Kidney (tissue), 14 donors: ENCODE measurements around the gene JDP2. TPM values are rescaled to one million over a fixed set of nuclear protein-coding genes. Genes with fewer than 3 reads are reported as not detected.
A peak's percentile ranks its signal among the peaks of the same experiment; 100 is the strongest.
"Not testable (repeated sequence)": the region's sequence is repeated elsewhere in the genome, so short reads cannot be mapped to it uniquely, and the experiment has no call there.

Experiments
- DNase-seq, 5 donors: peaks; one replicate each; pipeline ENCODE4 v3.0.0-alpha.2; 2013 to 2020
- FAIRE-seq: peaks from 2 replicates; lab custom pipeline; 2012; peaks lifted over from hg19 to GRCh38; lab: Jason Lieb, UNC
- H3K27ac ChIP-seq, 2 donors: one replicate each; pipeline ENCODE4 v1.7.0; 2013; ENCODE audit warnings: low read depth in 2 of 2, low read length in 2 of 2, inconsistent platforms in 1 of 2
- H3K27me3 ChIP-seq: one replicate; pipeline ENCODE4 v1.7.1; 2013; ENCODE audit warnings: low read length, inconsistent platforms; ENCODE audit not compliant: control insufficient read depth, insufficient read depth
- H3K36me3 ChIP-seq, 3 donors: one replicate each; pipeline versions ENCODE4 v1.7.0 to v1.7.1; 2013; ENCODE audit warnings: low read length in 3 of 3, control low read depth in 1 of 3, inconsistent platforms in 1 of 3; ENCODE audit not compliant: insufficient read depth in 3 of 3, control insufficient read depth in 2 of 3
- H3K4me1 ChIP-seq, 3 donors: one replicate each; pipeline versions ENCODE4 v1.7.0 to v1.7.1; 2013; ENCODE audit warnings: low read length in 3 of 3, inconsistent platforms in 1 of 3, low read depth in 1 of 3; ENCODE audit not compliant: control insufficient read depth in 2 of 3, insufficient read depth in 2 of 3
- H3K4me3 ChIP-seq, 3 donors: one replicate each; pipeline versions ENCODE4 v1.7.0 to v1.8.1; 2013; ENCODE audit warnings: low read length in 3 of 3, control low read depth in 1 of 3, inconsistent platforms in 1 of 3
- H3K9ac ChIP-seq, 3 donors: one replicate each; pipeline versions ENCODE4 v1.7.0 to v1.7.1; 2013; ENCODE audit warnings: low read length in 3 of 3, control low read depth in 1 of 3, inconsistent platforms in 1 of 3
- H3K9me3 ChIP-seq, 3 donors: one replicate each; pipeline versions ENCODE4 v1.7.0 to v1.7.1; 2013; ENCODE audit warnings: low read length in 3 of 3, control low read depth in 1 of 3, inconsistent platforms in 1 of 3; ENCODE audit not compliant: control insufficient read depth in 2 of 3, insufficient read depth in 1 of 3
- CTCF ChIP-seq: IDR thresholded peaks from 3 replicates; pipeline ENCODE4 v1.5.1; 2012; ENCODE audit warnings: mild to moderate bottlenecking, moderate library complexity, borderline replicate concordance; ENCODE audit not compliant: insufficient read depth; ENCODE audit errors: extremely low read depth
- intact Hi-C: fragments of 100-400 bp; cut with DNase I; formaldehyde crosslinking; loops from one replicate; pipeline ENCODE4 v1.11.1; 2022
- polyA plus RNA-seq: library from polyadenylated mRNA; stranded (reverse); fragments of 350-450 nt; fragmentation: Illumina TruSeq; extraction: RNeasy Lipid Tissue Mini Kit (QIAGEN cat#74804); gene quantifications from one replicate; pipeline ENCODE4 v1.2.3, GENCODE V29; 2014; ENCODE audit warnings: low read depth, low replicate concordance; ENCODE audit not compliant: insufficient read depth
- total RNA-seq: library from RNA; stranded (reverse); fragmentation: NEBNext Ultra II Directional; extraction: Animal tissue kit (Norgen Biotek cat#: 25700); gene quantifications from one replicate; pipeline ENCODE4 v1.2.1, GENCODE V29; 2021
- donor health status: control.
- donor health status: control.
- donor health status: control.
- donor health status: control.
- donor health status: control.
- donor health status: DM: yes; HTN: yes; CAD: no.
- donor health status: Normal renal cell carcinoma (clear cell type).

Gene JDP2
- total and polyA plus RNA-seq, 2 donors from 2014 or later = 20.1 to 33.4 TPM

- DNase-seq = no peak
- Histone ChIP-seq H3K27ac (no peak overlapping the region), H3K9me3 (no peaks in the 10 kb centered on the region), H3K4me1 (peaks cover 0 to 6% (median 6%) of the 10 kb centered on the region in 3 donors), H3K36me3 (peaks cover 3 to 32% (median 16%) of the 10 kb centered on the region in 3 donors), H3K4me3 (no peak overlapping the region), H3K9ac (no peak overlapping the region), H3K27me3 (no peaks in the 10 kb centered on the region)
- intact Hi-C loops = no loop called here
- no peak for TF ChIP-seq CTCF
- no peak for FAIRE-seq
These were observed 42.5 kb downstream of the JDP2 start for GRCh38 chr14:75470238-75470797.

GRCh38 chr14:75471059-75471458, 43.2 kb downstream of the JDP2 start:
- FAIRE-seq (no peak), DNase-seq (no peak)
- intact Hi-C loops = no loop called here
- no peak overlapping the region for H3K27ac ChIP-seq
- H3K9ac ChIP-seq = no peak overlapping the region
- no peak overlapping the region for H3K4me3 ChIP-seq
- H3K9me3 ChIP-seq = no peaks in the 10 kb centered on the region
- H3K36me3 ChIP-seq = peaks cover 3 to 28% (median 16%) of the 10 kb centered on the region in 3 donors
- H3K4me1 ChIP-seq = peaks cover 0 to 6% (median 6%) of the 10 kb centered on the region in 3 donors
- TF ChIP-seq CTCF = no peak
- H3K27me3 ChIP-seq = no peaks in the 10 kb centered on the region

- H3K4me3 ChIP-seq, H3K27ac ChIP-seq, H3K9me3 ChIP-seq, H3K27me3 ChIP-seq, intact Hi-C loops, FAIRE-seq, H3K4me1 ChIP-seq, H3K9ac ChIP-seq: not testable (repeated sequence)
- peaks cover 3 to 28% (median 16%) of the 10 kb centered on the region in 3 donors for H3K36me3 ChIP-seq
- peak in 1 of 5 donors; percentile 25 for DNase-seq
These were observed 46.3 kb downstream of the JDP2 start for GRCh38 chr14:75474127-75474526.

GRCh38 chr14:75476274-75476995, 48.6 kb downstream of the JDP2 start:
- H3K27ac ChIP-seq = no peak overlapping the region
- no peak for FAIRE-seq
- peak in 3 of 5 donors; percentile 50 to 70 (median 62) for DNase-seq

More at GRCh38 chr14:75476274-75476995, 48.6 kb downstream of the JDP2 start:
- H3K9me3 ChIP-seq = no peaks in the 10 kb centered on the region
- intact Hi-C loops = no loop called here
- peaks cover 3 to 14% (median 5%) of the 10 kb centered on the region in 3 donors for H3K36me3 ChIP-seq
- TF ChIP-seq CTCF = no peak
- H3K27me3 ChIP-seq = no peaks in the 10 kb centered on the region
- H3K4me1 ChIP-seq = peaks cover 0 to 2% (median 0%) of the 10 kb centered on the region in 3 donors
- no peak overlapping the region for H3K4me3 ChIP-seq
- H3K9ac ChIP-seq = no peak overlapping the region
